GM19025 (cell line): ENCODE data around the gene LYPD6B.

Experiments
- ATAC-seq: cut with Tn5 transposase; IDR thresholded peaks from one replicate; pipeline ENCODE4 v1.9.1; 2021; ENCODE audit warnings: mild to moderate bottlenecking, low read depth, moderate library complexity; ENCODE audit not compliant: unreplicated experiment

Gene LYPD6B

GRCh38 chr2:149068996-149069888 lies 30.7 kb downstream of the LYPD6B start:
- no peak for ATAC-seq

- ATAC-seq = no peak
Measured at GRCh38 chr2:149070681-149071320, 32.3 kb downstream of the LYPD6B start.

- ATAC-seq = no peak
Measured at GRCh38 chr2:149075105-149075504, 36.6 kb downstream of the LYPD6B start.

- no peak for ATAC-seq
Measured at GRCh38 chr2:149075853-149076252, 37.4 kb downstream of the LYPD6B start.

- no peak for ATAC-seq
Measured at GRCh38 chr2:149076863-149077412, 38.4 kb downstream of the LYPD6B start.

GRCh38 chr2:149077861-149078260 lies 39.4 kb downstream of the LYPD6B start:
- no peak for ATAC-seq

GRCh38 chr2:149080099-149080498 lies 41.6 kb downstream of the LYPD6B start:
- no peak for ATAC-seq

GRCh38 chr2:149080971-149081370 lies 42.5 kb downstream of the LYPD6B start:
- no peak for ATAC-seq

GRCh38 chr2:149082079-149082478 lies 43.6 kb downstream of the LYPD6B start:
- ATAC-seq = no peak

GRCh38 chr2:149082735-149083134 lies 44.2 kb downstream of the LYPD6B start:
- ATAC-seq = no peak

- no peak for ATAC-seq
Measured at GRCh38 chr2:149084924-149085795, 46.7 kb downstream of the LYPD6B start.

GRCh38 chr2:149087751-149088150 lies 49.3 kb downstream of the LYPD6B start:
- ATAC-seq = no peak

- no peak for ATAC-seq
Measured at GRCh38 chr2:149089068-149089467, 50.6 kb downstream of the LYPD6B start.

GRCh38 chr2:149090706-149091105 lies 52.2 kb downstream of the LYPD6B start:
- no peak for ATAC-seq

- ATAC-seq = no peak
Measured at GRCh38 chr2:149093579-149093978, 55.1 kb downstream of the LYPD6B start.

- no peak for ATAC-seq
Measured at GRCh38 chr2:149094217-149095015, 55.9 kb downstream of the LYPD6B start.

GRCh38 chr2:149098701-149099100 lies 60.2 kb downstream of the LYPD6B start:
- ATAC-seq = no peak

GRCh38 chr2:149099298-149099697 lies 60.8 kb downstream of the LYPD6B start:
- ATAC-seq = no peak

GRCh38 chr2:149100739-149101699 lies 62.5 kb downstream of the LYPD6B start:
- ATAC-seq = no peak
